Common myeloid progenitor, CD34-positive (primary cell): ENCODE measurements around the gene TSPAN31.

Source experiments
- CTCF ChIA-PET: fragments of 350-600 bp; sonication (Branson Sonifier 250); formaldehyde crosslinking; loops from one replicate; lab custom pipeline; 2021; ENCODE audit warnings: antibody characterized with exemption; lab: Charles Lee
- POLR2A ChIA-PET: fragments of 350-600 bp; sonication (Branson Sonifier 250); formaldehyde crosslinking; loops from one replicate; lab custom pipeline; 2021; ENCODE audit warnings: antibody characterized with exemption; lab: Charles Lee
- DNase-seq, 3 donors: peaks; one replicate each; pipeline versions ENCODE4 v3.0.0 to v3.0.0-alpha.2; 2013
- H3K27ac ChIP-seq, 2 experiments: 1 replicate in 1 of 2; 2 replicates in 1 of 2; pipeline ENCODE4 v1.7.0; 2013; ENCODE audit warnings: inconsistent platforms in 2 of 2, low read length in 2 of 2, mild to moderate bottlenecking in 2 of 2, low read depth in 1 of 2, moderate library complexity in 1 of 2; ENCODE audit not compliant: severe bottlenecking in 2 of 2, insufficient read depth in 1 of 2, poor library complexity in 1 of 2
- H3K27me3 ChIP-seq, 5 experiments: replicated peaks in 2 of 5; 1 replicate in 3 of 5; 2 replicates in 2 of 5; pipeline versions ENCODE4 v1.6.1 to v1.7.0; 2013; ENCODE audit warnings: low read length in 4 of 5, mild to moderate bottlenecking in 2 of 5, moderate library complexity in 2 of 5, inconsistent platforms in 1 of 5; ENCODE audit not compliant: insufficient read depth in 5 of 5, control insufficient read depth in 4 of 5
- H3K36me3 ChIP-seq, 4 experiments: 1 replicate in 2 of 4; 2 replicates in 2 of 4; pipeline versions ENCODE4 v1.6.1 to v1.7.0; 2013; ENCODE audit warnings: low read length in 3 of 4, control low read depth in 1 of 4, mild to moderate bottlenecking in 1 of 4; ENCODE audit not compliant: control insufficient read depth in 4 of 4, insufficient read depth in 4 of 4
- H3K4me1 ChIP-seq, 4 experiments: 1 replicate in 3 of 4; 2 replicates in 1 of 4; pipeline versions ENCODE4 v1.6.1 to v1.7.1; 2013; ENCODE audit warnings: low read length in 3 of 4, mild to moderate bottlenecking in 3 of 4, control low read depth in 1 of 4, inconsistent platforms in 1 of 4, moderate library complexity in 1 of 4; ENCODE audit not compliant: control insufficient read depth in 4 of 4, insufficient read depth in 4 of 4; ENCODE audit errors: control extremely low read depth in 1 of 4
- H3K4me3 ChIP-seq, 7 experiments: 1 replicate in 4 of 7; 2 replicates in 3 of 7; pipeline versions ENCODE4 v1.5.1 to v1.7.0; 2013; ENCODE audit warnings: mild to moderate bottlenecking in 7 of 7, low read length in 6 of 7, moderate library complexity in 6 of 7, inconsistent platforms in 2 of 7, low read depth in 2 of 7, control low read depth in 1 of 7; ENCODE audit not compliant: insufficient read depth in 4 of 7, control insufficient read depth in 1 of 7; ENCODE audit errors: extremely low read depth in 1 of 7
- H3K9me3 ChIP-seq, 5 experiments: 1 replicate in 4 of 5; 2 replicates in 1 of 5; pipeline versions ENCODE4 v1.6.1 to v1.7.1; 2013; ENCODE audit warnings: low read length in 4 of 5, mild to moderate bottlenecking in 2 of 5, inconsistent platforms in 1 of 5, low read depth in 1 of 5, moderate library complexity in 1 of 5; ENCODE audit not compliant: control insufficient read depth in 4 of 5, insufficient read depth in 2 of 5; ENCODE audit errors: control extremely low read depth in 1 of 5
- WGBS: methylation state at CpG from one replicate; pipeline ENCODE4 v1.1.5; 2013; ENCODE audit not compliant: insufficient coverage; 5-methylcytosine and 5-hydroxymethylcytosine counted together

TSPAN31 gene

DNA sequence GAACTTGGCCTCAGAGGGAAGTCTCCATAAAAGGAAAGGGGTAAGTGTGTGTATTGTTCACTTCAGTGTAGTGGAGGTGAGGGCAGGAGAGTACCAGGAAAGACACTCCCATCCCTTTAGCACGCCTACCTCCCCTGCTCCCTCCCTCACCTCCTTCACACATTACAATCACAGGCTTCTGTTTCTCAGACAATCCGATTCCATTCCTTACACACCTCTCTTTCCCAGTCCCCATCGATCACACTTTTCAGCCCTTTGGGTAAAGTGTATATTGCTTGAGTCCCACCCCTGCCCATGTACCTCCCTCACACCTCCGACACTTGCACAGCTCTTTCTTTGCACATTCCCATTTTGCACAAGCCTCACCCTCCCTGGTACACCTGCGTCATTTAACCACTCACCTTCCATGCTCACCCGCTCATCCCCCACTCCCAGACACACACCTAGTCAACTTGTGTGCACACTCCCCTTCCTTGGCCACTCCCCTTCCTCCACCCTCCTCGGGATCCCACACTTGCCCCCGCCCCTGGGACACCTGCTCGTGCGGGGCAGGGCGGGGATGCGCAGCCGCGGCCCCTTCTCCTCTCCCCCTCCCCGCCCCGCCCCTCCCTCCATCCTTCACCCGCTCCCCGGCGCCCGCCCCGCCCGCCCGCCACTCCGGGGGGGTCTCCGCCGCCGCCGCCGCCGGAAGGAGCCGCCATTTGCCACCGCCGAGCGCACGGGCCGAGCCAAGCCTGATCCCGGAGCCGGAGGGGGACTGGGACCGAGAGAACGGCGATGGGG, 9.8 kb downstream of the TSPAN31 start, which contains the start of gene MARCHF9:
MARCHF9 (plus strand) TSS at position 693 of the 783 bp plus-strand sequence. CDS start 426 bp downstream, outside the sequence.
- peaks cover 18 to 53% (median 48%) of the 10 kb centered on the region in 4 experiments for H3K4me1 ChIP-seq

DNA sequence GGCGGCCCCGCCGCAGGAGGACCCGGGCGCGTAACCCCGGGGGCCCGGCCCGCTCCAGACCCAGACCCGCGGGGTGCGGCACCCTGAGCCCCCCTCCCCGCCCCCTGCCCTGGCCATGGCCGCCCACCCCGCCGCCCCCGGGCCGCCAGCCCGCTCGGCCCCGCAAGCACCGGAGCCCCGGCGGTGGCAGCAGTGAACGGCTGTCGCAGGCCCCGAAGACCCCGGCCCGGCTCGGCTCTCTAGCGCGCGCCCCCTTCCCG, 10.3 kb downstream of the TSPAN31 start:
- peak overlapping the region; percentile 43 to 84 (median 68) for H3K4me3 ChIP-seq
- POLR2A ChIA-PET, result interaction anchor here (1.9 kb wide), 1 partner anchor 17 kb away, joined by 6 read pairs; the partner anchor contains the start of genes EEF1AKMT3 and METTL1
- DNase-seq, result no peak
- no peak overlapping the region for H3K27ac ChIP-seq
- no peaks in the 10 kb centered on the region for H3K9me3 ChIP-seq
- H3K27me3 ChIP-seq, result peaks cover 0 to 4% (median 0%) of the 10 kb centered on the region in 5 experiments
- 0% methylated on average over 6 of the region's 34 CpGs for WGBS
- CTCF ChIA-PET, result interaction anchor here (3.0 kb wide), 1 partner anchor 11 kb away, joined by 43 read pairs; the partner anchor contains the start of gene CYP27B1
- H3K4me1 ChIP-seq, result peaks cover 18 to 53% (median 48%) of the 10 kb centered on the region in 4 experiments
- peaks cover 2 to 22% (median 16%) of the 10 kb centered on the region in 4 experiments for H3K36me3 ChIP-seq

More for the DNA sequence above, 9.8 kb downstream of the TSPAN31 start, which contains the start of gene MARCHF9:
- peaks cover 2 to 26% (median 17%) of the 10 kb centered on the region in 4 experiments for H3K36me3 ChIP-seq
- peak within 1 kb of the TSS; percentile 59 to 84 (median 74) for H3K4me3 ChIP-seq
- ChIA-PET CTCF (interaction anchor here (1.2 to 3.0 kb wide), 2 partner anchors 10 to 12 kb away, joined by 3 to 43 read pairs; partner anchors contain the start of genes CYP27B1 and TSPAN31), POLR2A (interaction anchor here (1.9 kb wide), 1 partner anchor 18 kb away, joined by 6 read pairs; the partner anchor contains the start of genes EEF1AKMT3 and METTL1)
- peak within 1 kb of the TSS in 1 of 2 experiments; percentile 49 for H3K27ac ChIP-seq
- no peaks in the 10 kb centered on the region for H3K9me3 ChIP-seq
- WGBS, result 0% methylated on average over 16 of the region's 41 CpGs
- H3K27me3 ChIP-seq, result peaks cover 0 to 4% (median 0%) of the 10 kb centered on the region in 5 experiments
- DNase-seq, result peak; percentile 61 to 77 (median 70)

DNA sequence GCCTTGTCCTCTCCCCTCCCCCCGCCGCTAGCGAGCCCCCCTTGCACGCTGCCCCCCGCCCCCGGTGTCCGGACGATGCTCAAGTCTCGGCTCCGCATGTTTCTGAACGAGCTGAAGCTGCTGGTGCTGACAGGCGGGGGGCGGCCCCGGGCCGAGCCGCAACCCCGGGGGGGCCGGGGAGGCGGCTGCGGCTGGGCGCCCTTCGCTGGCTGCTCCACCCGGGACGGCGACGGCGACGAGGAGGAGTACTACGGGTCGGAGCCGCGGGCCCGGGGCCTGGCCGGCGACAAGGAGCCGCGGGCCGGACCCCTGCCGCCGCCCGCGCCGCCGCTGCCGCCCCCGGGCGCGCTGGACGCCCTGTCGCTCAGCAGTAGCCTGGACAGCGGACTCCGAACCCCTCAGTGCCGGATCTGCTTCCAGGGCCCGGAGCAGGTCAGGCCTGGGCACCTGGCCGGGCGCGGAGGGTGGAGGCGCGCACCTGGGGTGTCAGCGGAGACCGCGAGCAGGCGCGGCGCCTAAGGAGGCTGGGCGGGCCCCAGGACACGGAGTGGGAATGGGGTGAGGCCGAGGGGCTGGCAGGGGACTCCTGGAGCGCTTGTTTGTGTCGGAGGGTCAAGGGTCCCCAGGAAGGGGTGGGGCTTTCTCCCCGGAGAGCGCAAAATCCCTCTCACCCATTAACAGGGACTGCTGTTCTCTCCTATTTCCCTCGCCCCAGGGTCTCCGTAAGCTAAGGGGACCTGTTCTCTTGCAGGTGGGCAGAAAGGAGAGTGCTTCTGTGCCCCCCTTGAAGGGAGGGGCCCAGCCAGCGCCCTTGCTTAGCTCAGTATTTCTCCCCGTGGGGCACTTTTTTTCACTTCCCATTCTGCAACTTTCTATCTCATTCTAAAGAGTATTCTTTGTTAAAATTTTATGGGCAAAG, 10.9 kb downstream of the TSPAN31 start:
- peak overlapping the region in 1 of 2 experiments; percentile 49 for H3K27ac ChIP-seq
- no peak for DNase-seq
- peaks cover 0 to 4% (median 0%) of the 10 kb centered on the region in 5 experiments for H3K27me3 ChIP-seq
- H3K9me3 ChIP-seq, result no peaks in the 10 kb centered on the region
- WGBS, result 0% methylated on average over 57 of the region's 76 CpGs
- peaks cover 17 to 48% (median 46%) of the 10 kb centered on the region in 4 experiments for H3K4me1 ChIP-seq
- POLR2A ChIA-PET, result interaction anchor here (0.9 to 1.9 kb wide), 2 partner anchors 17 to 79 kb away, joined by 3 to 6 read pairs; partner anchors contain the start of genes EEF1AKMT3 and METTL1
- peaks cover 0 to 16% (median 11%) of the 10 kb centered on the region in 4 experiments for H3K36me3 ChIP-seq
- peak overlapping the region; percentile 59 to 83 (median 68) for H3K4me3 ChIP-seq
- CTCF ChIA-PET, result interaction anchor here (1.0 to 3.0 kb wide), 17 partner anchors 10 to 270 kb away, joined by 3 to 43 read pairs (median 4); partner anchors contain the start of genes CYP27B1, TSFM and TSPAN31

DNA sequence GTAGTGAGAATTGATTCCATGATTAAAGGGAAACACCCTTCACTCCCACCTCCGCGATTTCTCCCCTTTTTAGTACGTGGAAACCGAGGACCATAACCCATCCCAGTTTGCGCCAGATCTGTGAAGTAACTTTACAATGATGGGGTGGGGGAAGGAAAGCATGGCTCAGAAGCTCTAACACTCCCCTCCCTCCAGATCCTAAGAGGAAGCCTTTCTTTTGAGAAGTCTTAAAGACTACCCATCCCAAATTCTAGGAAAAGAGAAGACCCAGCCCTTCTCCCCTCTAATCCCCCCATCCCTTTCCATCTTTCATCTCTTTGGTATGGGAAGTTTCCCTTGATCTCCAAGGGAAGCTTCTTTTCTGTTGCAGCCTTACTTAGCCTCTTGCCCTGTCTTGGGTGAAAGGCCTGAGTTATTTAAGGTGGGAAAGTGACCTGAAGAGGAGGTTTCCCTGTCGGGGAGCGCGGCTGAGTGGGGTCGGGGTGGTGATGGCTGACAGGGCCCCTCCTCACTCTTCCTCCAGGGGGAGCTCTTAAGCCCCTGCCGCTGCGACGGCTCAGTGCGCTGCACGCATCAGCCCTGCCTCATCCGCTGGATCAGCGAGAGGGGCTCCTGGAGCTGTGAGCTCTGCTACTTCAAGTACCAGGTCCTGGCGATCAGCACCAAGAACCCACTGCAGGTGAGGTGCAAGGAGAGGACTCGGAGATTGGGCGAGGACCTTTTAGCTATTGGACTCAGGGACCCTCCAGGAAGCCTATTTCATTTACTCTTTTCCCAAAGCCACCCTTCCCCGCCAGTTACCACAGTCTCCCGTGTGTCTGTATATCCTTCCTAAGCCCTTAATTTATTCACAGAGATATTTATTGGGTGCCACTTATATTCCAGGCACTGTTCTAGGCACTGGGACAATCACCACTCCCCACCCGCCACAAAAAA, 11.8 kb downstream of the TSPAN31 start:
- 32% methylated on average over 16 of the region's 22 CpGs for WGBS
- Histone ChIP-seq H3K4me1 (peaks cover 13 to 39% (median 36%) of the 10 kb centered on the region in 4 experiments), H3K36me3 (peaks cover 0 to 16% (median 7%) of the 10 kb centered on the region in 4 experiments), H3K27ac (no peak overlapping the region), H3K27me3 (peaks cover 0 to 5% (median 0%) of the 10 kb centered on the region in 5 experiments), H3K4me3 (peak overlapping the region in 6 of 7 experiments; percentile 59 to 83 (median 71)), H3K9me3 (no peaks in the 10 kb centered on the region)
- ChIA-PET POLR2A (interaction anchor here (0.9 to 1.0 kb wide), 3 partner anchors 15 to 78 kb away, joined by 3 read pairs; partner anchors contain the start of genes EEF1AKMT3 and METTL1), CTCF (interaction anchor here (0.7 to 3.0 kb wide), 24 partner anchors 9 to 271 kb away, joined by 3 to 43 read pairs (median 4); partner anchors contain the start of genes CYP27B1, TSFM and TSPAN31)
- peak; percentile 69 to 81 (median 77) for DNase-seq

DNA sequence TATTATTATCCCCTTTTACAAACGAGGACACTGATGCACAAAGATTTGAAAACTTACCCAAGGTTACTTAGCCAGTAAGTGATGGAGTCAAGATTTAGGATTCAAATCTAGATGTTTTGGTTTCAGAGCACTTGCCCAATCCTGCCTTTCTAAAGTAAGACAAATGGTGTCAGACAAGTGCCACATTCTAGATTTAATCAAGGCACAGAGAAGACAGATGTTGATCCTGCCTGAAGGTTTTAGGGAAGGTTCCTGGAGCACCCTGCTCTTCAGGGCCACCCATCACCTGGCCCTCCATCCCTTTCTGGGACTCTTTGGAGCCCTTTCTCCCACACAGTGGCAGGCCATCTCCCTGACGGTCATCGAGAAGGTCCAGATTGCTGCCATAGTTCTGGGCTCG, 12.9 kb downstream of the TSPAN31 start:
- Histone ChIP-seq H3K27ac (no peak overlapping the region), H3K4me3 (no peak overlapping the region), H3K4me1 (peaks cover 10 to 34% (median 30%) of the 10 kb centered on the region in 4 experiments), H3K36me3 (peaks cover 0 to 16% (median 7%) of the 10 kb centered on the region in 4 experiments), H3K9me3 (no peaks in the 10 kb centered on the region), H3K27me3 (peaks cover 0 to 5% (median 0%) of the 10 kb centered on the region in 5 experiments)
- DNase-seq, result no peak
- POLR2A ChIA-PET, result no interaction called here
- CTCF ChIA-PET, result interaction anchor here (1.4 to 3.0 kb wide), 4 partner anchors 8 to 27 kb away, joined by 4 to 43 read pairs (median 10); partner anchors contain the start of gene CYP27B1
- 97% methylated on average over 3 of the region's 4 CpGs for WGBS
